ENCODE results near the gene PTCH1.

The PTCH1 gene

GRCh38 chr9:95494416-95495371, 22.1 kb downstream of the PTCH1 start:
- H3K4me3 ChIP-seq (ENCODE audit: low read length), result no peak overlapping the region
- peaks cover 25% of the 10 kb centered on the region for H3K4me1 ChIP-seq (ENCODE audit: control insufficient read depth, insufficient read depth, low read length)
- DNase-seq (ENCODE audit: low read depth), result no peak
- no peaks in the 10 kb centered on the region for H3K27me3 ChIP-seq (replicated peaks; ENCODE audit: control insufficient read depth, insufficient read depth, low read length)
- no peaks in the 10 kb centered on the region for H3K9me3 ChIP-seq (ENCODE audit: control insufficient read depth, low read length)
- H3K9ac ChIP-seq (ENCODE audit: low read length), result no peak overlapping the region
- H3K36me3 ChIP-seq (ENCODE audit: control insufficient read depth, insufficient read depth, low read length, severe bottlenecking), result no peaks in the 10 kb centered on the region

GRCh38 chr9:95494022-95494415, 22.8 kb downstream of the PTCH1 start:
- Histone ChIP-seq H3K27me3 (replicated peaks; ENCODE audit: control insufficient read depth, insufficient read depth, low read length) (no peaks in the 10 kb centered on the region), H3K9me3 (ENCODE audit: control insufficient read depth, low read length) (no peaks in the 10 kb centered on the region), H3K9ac (ENCODE audit: low read length) (no peak overlapping the region), H3K4me1 (ENCODE audit: control insufficient read depth, insufficient read depth, low read length) (peaks cover 25% of the 10 kb centered on the region), H3K36me3 (ENCODE audit: control insufficient read depth, insufficient read depth, low read length, severe bottlenecking) (no peaks in the 10 kb centered on the region), H3K4me3 (ENCODE audit: low read length) (no peak overlapping the region)
- no peak for DNase-seq (ENCODE audit: low read depth)

GRCh38 chr9:95493402-95493801, 23.4 kb downstream of the PTCH1 start:
- Histone ChIP-seq H3K9me3 (ENCODE audit: control insufficient read depth, low read length) (no peaks in the 10 kb centered on the region), H3K36me3 (ENCODE audit: control insufficient read depth, insufficient read depth, low read length, severe bottlenecking) (no peaks in the 10 kb centered on the region), H3K4me1 (ENCODE audit: control insufficient read depth, insufficient read depth, low read length) (peaks cover 25% of the 10 kb centered on the region), H3K9ac (ENCODE audit: low read length) (no peak overlapping the region), H3K27me3 (replicated peaks; ENCODE audit: control insufficient read depth, insufficient read depth, low read length) (no peaks in the 10 kb centered on the region), H3K4me3 (ENCODE audit: low read length) (no peak overlapping the region)
- DNase-seq (ENCODE audit: low read depth), result no peak

GRCh38 chr9:95491543-95492320, 25.0 kb downstream of the PTCH1 start:
- Histone ChIP-seq H3K9me3 (ENCODE audit: control insufficient read depth, low read length) (no peaks in the 10 kb centered on the region), H3K9ac (ENCODE audit: low read length) (no peak overlapping the region), H3K4me3 (ENCODE audit: low read length) (no peak overlapping the region), H3K4me1 (ENCODE audit: control insufficient read depth, insufficient read depth, low read length) (peaks cover 8% of the 10 kb centered on the region), H3K27me3 (replicated peaks; ENCODE audit: control insufficient read depth, insufficient read depth, low read length) (no peaks in the 10 kb centered on the region), H3K36me3 (ENCODE audit: control insufficient read depth, insufficient read depth, low read length, severe bottlenecking) (no peaks in the 10 kb centered on the region)
- no peak for DNase-seq (ENCODE audit: low read depth)

GRCh38 chr9:95488954-95489353, 27.8 kb downstream of the PTCH1 start:
- Histone ChIP-seq H3K4me3 (ENCODE audit: low read length) (no peak overlapping the region), H3K4me1 (ENCODE audit: control insufficient read depth, insufficient read depth, low read length) (peaks cover 7% of the 10 kb centered on the region), H3K9ac (ENCODE audit: low read length) (no peak overlapping the region), H3K36me3 (ENCODE audit: control insufficient read depth, insufficient read depth, low read length, severe bottlenecking) (no peaks in the 10 kb centered on the region), H3K9me3 (ENCODE audit: control insufficient read depth, low read length) (no peaks in the 10 kb centered on the region), H3K27me3 (replicated peaks; ENCODE audit: control insufficient read depth, insufficient read depth, low read length) (no peaks in the 10 kb centered on the region)
- DNase-seq (ENCODE audit: low read depth), result no peak

- Histone ChIP-seq H3K4me1 (ENCODE audit: control insufficient read depth, insufficient read depth, low read length) (peaks cover 7% of the 10 kb centered on the region), H3K36me3 (ENCODE audit: control insufficient read depth, insufficient read depth, low read length, severe bottlenecking) (no peaks in the 10 kb centered on the region), H3K9ac (ENCODE audit: low read length) (no peak overlapping the region), H3K27me3 (replicated peaks; ENCODE audit: control insufficient read depth, insufficient read depth, low read length) (no peaks in the 10 kb centered on the region), H3K4me3 (ENCODE audit: low read length) (no peak overlapping the region), H3K9me3 (ENCODE audit: control insufficient read depth, low read length) (no peaks in the 10 kb centered on the region)
- no peak for DNase-seq (ENCODE audit: low read depth)
These were observed 30.5 kb downstream of the PTCH1 start for GRCh38 chr9:95486318-95486717.

GRCh38 chr9:95484225-95484624, 32.5 kb downstream of the PTCH1 start:
- H3K9ac ChIP-seq (ENCODE audit: low read length), result no peak overlapping the region
- H3K9me3 ChIP-seq (ENCODE audit: control insufficient read depth, low read length), result no peaks in the 10 kb centered on the region
- peaks cover 7% of the 10 kb centered on the region for H3K4me1 ChIP-seq (ENCODE audit: control insufficient read depth, insufficient read depth, low read length)
- H3K27me3 ChIP-seq (replicated peaks; ENCODE audit: control insufficient read depth, insufficient read depth, low read length), result no peaks in the 10 kb centered on the region
- H3K36me3 ChIP-seq (ENCODE audit: control insufficient read depth, insufficient read depth, low read length, severe bottlenecking), result peaks cover 13% of the 10 kb centered on the region
- DNase-seq (ENCODE audit: low read depth), result no peak
- no peak overlapping the region for H3K4me3 ChIP-seq (ENCODE audit: low read length)

GRCh38 chr9:95483431-95483830, 33.3 kb downstream of the PTCH1 start:
- H3K9me3 ChIP-seq (ENCODE audit: control insufficient read depth, low read length), result no peaks in the 10 kb centered on the region
- H3K4me3 ChIP-seq (ENCODE audit: low read length), result no peak overlapping the region
- DNase-seq (ENCODE audit: low read depth), result no peak
- H3K9ac ChIP-seq (ENCODE audit: low read length), result no peak overlapping the region
- no peaks in the 10 kb centered on the region for H3K27me3 ChIP-seq (replicated peaks; ENCODE audit: control insufficient read depth, insufficient read depth, low read length)
- H3K4me1 ChIP-seq (ENCODE audit: control insufficient read depth, insufficient read depth, low read length), result peaks cover 7% of the 10 kb centered on the region
- peaks cover 18% of the 10 kb centered on the region for H3K36me3 ChIP-seq (ENCODE audit: control insufficient read depth, insufficient read depth, low read length, severe bottlenecking)

GRCh38 chr9:95482621-95483020, 34.1 kb downstream of the PTCH1 start:
- DNase-seq (ENCODE audit: low read depth), result no peak
- H3K4me1 ChIP-seq (ENCODE audit: control insufficient read depth, insufficient read depth, low read length), result peaks cover 7% of the 10 kb centered on the region
- no peaks in the 10 kb centered on the region for H3K27me3 ChIP-seq (replicated peaks; ENCODE audit: control insufficient read depth, insufficient read depth, low read length)
- peaks cover 26% of the 10 kb centered on the region for H3K36me3 ChIP-seq (ENCODE audit: control insufficient read depth, insufficient read depth, low read length, severe bottlenecking)
- H3K9me3 ChIP-seq (ENCODE audit: control insufficient read depth, low read length), result no peaks in the 10 kb centered on the region
- H3K4me3 ChIP-seq (ENCODE audit: low read length), result no peak overlapping the region
- no peak overlapping the region for H3K9ac ChIP-seq (ENCODE audit: low read length)

GRCh38 chr9:95481000-95481399, 35.8 kb downstream of the PTCH1 start:
- Histone ChIP-seq H3K4me1 (ENCODE audit: control insufficient read depth, insufficient read depth, low read length) (peaks cover 7% of the 10 kb centered on the region), H3K4me3 (ENCODE audit: low read length) (no peak overlapping the region), H3K9ac (ENCODE audit: low read length) (no peak overlapping the region), H3K9me3 (ENCODE audit: control insufficient read depth, low read length) (no peaks in the 10 kb centered on the region), H3K27me3 (replicated peaks; ENCODE audit: control insufficient read depth, insufficient read depth, low read length) (no peaks in the 10 kb centered on the region), H3K36me3 (ENCODE audit: control insufficient read depth, insufficient read depth, low read length, severe bottlenecking) (peaks cover 43% of the 10 kb centered on the region)
- DNase-seq (ENCODE audit: low read depth), result no peak

GRCh38 chr9:95480346-95480745, 36.4 kb downstream of the PTCH1 start:
- H3K27me3 ChIP-seq (replicated peaks; ENCODE audit: control insufficient read depth, insufficient read depth, low read length), result no peaks in the 10 kb centered on the region
- no peak for DNase-seq (ENCODE audit: low read depth)
- peaks cover 49% of the 10 kb centered on the region for H3K36me3 ChIP-seq (ENCODE audit: control insufficient read depth, insufficient read depth, low read length, severe bottlenecking)
- no peak overlapping the region for H3K4me3 ChIP-seq (ENCODE audit: low read length)
- peaks cover 7% of the 10 kb centered on the region for H3K4me1 ChIP-seq (ENCODE audit: control insufficient read depth, insufficient read depth, low read length)
- H3K9me3 ChIP-seq (ENCODE audit: control insufficient read depth, low read length), result no peaks in the 10 kb centered on the region
- no peak overlapping the region for H3K9ac ChIP-seq (ENCODE audit: low read length)

Measured in adipocyte (in vitro differentiated cells).